Stromal cell of bone marrow (primary cell): ENCODE measurements around the gene SATB1.
"Not testable (repeated sequence)": the region's sequence is repeated elsewhere in the genome, so short reads cannot be mapped to it uniquely, and the experiment has no call there.

ENCODE experiments used
- DNase-seq: peaks from one replicate; pipeline ENCODE4 v3.0.0-alpha.2; 2012; ENCODE audit warnings: low read depth

SATB1 gene

DNA sequence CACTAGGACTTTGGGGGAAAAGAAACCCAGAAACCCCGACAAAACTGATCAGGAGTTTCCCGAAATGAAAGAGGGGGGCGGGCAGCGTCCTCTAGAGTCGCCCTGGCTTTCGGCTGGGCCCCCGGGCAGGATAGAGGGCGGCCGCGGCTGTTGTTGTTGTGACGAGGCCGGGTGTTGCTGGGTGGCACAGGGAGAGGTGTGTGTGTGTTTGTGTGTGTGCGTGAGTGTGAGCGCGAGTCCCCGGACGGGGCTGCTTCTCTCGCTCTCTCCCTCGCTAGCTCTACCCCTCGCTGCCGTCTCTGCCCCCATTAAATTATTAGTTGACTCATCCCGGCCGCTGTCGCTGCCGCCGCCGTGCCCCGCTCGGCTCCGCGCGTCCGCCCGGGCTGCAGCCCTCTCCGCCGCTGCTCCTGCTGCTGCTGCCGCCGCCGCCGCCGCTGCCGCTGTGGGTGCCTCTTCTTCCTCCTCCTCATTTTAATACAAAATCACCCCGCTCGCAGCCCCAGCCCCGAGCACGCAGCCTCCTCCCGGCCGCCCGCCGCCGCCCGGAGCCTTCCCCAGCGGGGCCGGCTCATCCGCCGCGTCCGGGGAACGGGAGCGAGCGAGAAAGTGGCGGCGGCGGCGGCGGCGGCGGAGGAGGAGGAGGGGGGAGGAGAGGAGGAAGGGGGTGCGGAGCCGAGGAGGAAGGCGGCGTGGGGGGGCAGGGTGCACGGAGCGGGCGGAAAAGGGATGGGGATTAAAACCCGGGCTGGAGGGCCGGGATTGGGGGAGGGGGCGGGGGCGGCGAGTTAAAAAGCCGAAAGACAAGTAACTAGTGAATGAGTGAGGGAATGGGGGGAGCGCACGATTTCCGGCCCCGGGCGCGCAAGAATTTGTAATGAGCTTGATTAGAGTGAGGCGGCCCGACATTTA lies at the start of gene SATB1:
Gene SATB1, minus strand, starts transcription at position 611 of the 912 bp plus-strand sequence. CDS start 4,372 bp downstream, outside the sequence.
- peak; percentile 40 for DNase-seq

DNA sequence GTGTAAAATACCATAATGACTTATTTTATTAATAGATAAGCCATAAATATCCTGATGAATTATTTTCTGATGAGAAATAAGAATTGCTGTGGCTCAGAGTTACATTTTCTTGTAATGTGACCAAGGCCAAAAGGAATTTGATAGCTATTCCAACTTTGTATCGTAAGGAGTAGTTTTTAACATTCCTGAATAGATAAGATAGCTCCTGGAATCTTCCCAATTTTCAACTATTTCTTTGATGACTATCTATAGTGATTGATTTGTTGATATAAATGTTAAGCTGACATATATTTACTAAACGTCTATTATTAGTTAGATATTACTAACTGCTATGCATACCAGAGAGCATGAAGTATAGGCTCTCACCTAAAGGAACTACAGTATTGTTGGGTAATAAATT lies 49.1 kb upstream of the SATB1 start:
- DNase-seq: no peak

DNA sequence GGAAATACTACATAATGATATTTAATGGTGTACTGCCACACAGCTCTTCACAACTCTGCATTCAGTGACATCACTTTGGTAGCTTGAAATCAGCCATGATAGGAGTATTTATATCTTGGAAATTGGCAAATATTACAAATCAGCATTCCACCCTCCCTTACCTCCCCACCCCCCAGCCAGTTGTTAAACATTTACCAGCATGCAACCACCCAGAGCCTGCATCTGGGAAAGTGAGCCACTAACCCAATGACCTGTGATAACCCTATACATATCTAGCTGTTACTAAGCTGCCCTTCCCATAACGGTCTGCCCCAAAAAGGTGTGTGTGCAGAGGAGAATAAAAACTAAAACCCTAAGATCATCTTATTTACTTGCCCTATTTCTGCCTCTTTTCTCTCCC lies 44.6 kb upstream of the SATB1 start:
- no peak for DNase-seq

DNA sequence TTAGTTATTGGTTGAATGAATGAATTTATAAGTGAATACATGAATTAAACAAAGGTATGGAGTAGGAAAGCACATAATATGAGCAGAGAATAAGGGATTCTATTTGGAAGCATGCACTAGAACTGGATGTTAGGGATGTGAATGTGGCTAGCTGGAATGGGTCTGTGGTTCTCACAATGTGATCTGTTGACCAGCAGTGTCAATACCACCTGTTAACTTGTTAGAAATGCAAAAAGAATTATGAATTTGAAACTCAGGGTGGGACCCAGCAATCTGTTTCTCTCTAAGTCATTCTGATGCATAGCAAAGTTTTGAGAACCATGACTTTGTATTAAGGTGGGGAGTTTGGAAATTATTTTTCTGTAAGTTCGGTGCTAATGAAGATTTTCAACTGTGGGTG lies 41.0 kb upstream of the SATB1 start:
- DNase-seq: no peak

DNA sequence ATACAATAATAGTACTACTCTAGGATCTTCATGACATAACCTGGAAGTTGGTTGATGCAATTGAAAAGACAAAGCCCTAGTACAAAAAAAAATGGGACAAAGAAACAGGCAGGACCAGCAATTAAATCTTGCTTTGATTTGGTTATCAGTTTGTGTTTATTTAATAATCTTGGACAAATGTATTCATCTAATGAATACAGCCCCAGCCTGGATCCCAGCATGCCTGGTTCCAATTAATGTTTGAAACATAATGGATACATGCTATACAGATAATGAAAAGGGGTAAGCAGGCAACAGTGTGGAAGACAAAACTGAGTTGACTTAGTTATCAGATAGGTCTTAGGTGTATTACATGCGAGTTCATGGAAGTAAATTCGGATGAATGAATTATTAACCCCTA lies 29.6 kb upstream of the SATB1 start:
- DNase-seq: no peak

DNA sequence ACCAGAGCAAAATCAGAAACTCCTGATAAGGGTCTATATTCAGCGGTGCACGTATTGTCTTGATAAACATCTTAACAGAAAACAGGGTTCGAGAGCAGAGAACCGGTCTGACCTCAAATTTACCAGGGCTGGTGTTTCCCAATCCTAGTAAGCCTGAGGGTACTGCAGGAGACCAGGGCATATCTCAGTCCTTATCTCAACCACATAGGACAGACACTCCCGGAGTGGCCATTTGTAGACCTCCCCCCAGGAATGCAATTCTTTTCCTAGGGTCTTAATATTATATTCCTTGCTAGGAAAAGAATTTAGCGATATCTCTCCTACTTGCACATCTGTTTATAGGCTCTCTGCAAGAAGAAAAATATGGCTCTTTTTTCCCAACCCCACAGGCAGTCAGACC lies 24.5 kb upstream of the SATB1 start:
- not testable (repeated sequence) for DNase-seq

DNA sequence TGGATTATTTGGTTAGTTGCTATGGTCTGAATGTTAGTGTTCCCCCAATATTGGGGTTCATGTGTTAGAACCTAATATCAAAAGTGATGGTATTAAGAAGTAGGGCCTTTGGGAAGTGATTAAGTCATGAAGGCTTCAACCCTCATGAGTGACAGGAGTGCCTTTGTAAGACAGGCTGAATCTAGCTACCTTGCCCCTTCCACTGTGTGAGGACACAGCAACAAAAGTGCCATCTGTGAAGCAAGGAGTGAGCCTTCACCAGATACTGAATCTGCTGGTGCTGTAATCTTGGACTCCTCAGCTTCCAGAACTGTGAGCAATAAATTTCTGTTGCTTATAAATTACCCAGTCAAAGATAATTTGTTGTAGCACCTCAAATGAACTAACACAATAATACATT lies 22.6 kb upstream of the SATB1 start:
- no peak for DNase-seq

DNA sequence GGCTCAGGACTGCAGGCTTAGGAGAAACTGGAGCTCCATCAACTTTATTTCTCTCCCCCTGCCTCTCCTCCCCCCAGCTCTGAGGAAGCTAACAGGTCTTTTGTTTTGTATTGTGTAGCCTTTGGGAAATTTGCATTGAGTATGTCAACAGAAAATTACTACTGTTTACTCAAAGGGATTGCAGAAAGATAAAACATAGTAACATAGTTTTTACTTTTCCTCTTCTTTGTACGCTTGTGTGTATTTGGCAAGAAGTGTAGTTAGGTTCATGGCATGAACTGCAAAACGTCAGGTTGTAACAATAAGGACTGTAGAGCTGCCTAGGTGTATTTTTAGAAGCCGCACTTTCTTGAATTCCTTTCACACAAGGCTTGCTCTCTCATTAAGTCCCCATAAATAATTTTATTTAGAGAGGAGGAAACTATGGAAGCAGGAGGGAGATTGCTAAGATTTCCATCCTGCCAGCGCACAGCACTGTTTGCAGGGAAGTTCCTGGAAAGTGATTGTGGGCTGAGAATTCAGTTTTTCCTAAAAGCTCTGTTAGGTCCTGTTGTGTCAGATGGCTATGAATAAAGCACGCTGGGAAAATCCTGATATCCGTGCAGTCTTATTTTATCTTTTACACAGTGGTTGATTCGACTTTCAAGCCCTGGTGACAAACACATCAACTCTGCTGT lies 21.1 kb upstream of the SATB1 start:
- DNase-seq: no peak

DNA sequence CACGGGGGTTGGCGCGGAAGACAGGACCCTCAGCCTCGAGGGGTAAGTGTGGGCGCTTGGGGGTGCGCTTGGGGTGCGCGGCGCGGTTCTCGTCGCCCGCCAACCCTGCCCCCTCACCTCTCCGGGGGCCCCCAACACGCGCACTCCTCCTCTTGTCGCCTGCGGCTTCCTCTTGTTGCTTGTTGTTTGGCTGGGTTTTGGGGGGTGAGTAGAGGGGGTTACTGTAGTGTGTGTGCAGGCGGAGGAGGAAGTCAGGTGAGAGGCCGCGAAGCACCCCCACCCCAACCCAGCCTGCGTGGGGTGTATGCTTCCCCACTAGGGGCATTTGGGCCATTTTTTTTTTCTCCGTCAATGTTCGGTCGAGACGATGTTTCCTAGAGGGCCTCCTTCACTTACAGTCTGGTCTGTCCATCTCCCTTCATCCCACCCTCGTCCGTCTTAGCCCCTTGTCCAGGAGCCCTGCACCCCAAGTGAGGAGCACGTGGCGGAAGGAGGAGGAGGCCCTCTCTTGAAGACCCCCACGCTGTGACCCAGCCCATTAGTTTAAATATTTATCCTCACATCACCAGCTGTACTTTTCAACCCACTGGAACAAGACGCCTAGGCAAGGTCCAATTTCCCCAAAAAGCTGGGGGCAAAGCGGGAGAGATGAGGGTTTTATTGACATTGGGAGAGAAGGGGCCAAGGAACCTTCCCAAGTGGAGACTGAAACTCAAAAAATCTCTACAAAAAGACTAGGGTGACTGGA lies 20.4 kb upstream of the SATB1 start:
- DNase-seq: no peak

DNA sequence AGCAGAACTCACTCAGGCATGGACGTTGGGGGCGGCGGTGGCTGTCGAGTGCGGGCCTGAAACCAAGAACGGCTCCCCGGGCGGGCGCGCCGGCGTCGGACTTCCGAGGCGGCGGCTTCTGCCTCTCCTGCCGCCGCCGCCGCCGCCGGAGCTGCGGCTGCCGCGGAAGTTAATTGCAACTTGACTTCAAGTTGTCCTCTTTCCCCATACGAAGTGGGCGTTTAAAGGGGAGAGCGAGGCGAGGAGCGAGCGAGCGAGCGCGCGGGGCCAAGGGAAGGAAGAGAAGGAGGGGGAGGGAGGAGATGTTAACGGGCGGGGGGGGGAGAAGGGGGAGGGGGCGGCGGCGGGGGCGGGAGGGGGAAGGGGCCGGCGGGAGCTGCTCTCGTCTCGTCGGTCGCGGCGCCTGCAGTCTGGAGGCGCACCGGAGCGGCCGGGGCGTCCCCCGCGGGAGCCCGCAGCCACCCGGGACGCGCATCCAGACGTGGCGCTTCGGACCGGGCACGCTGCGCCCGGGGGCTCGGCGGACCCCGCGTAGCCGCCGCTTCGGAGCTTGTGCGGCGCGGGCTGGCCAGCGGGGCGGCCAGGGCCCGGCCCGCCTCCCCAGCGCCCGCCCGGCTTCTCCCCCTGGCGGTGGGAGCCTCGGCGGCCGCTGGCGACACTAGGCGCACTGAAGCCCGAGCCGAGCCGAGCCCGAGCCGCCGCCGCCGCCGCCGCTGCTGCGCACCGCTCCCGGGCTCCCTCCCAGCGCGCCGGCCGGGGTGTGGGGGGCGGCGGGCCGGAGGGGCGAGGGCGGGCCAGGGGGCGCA lies 19.7 kb upstream of the SATB1 start:
- DNase-seq: no peak

DNA sequence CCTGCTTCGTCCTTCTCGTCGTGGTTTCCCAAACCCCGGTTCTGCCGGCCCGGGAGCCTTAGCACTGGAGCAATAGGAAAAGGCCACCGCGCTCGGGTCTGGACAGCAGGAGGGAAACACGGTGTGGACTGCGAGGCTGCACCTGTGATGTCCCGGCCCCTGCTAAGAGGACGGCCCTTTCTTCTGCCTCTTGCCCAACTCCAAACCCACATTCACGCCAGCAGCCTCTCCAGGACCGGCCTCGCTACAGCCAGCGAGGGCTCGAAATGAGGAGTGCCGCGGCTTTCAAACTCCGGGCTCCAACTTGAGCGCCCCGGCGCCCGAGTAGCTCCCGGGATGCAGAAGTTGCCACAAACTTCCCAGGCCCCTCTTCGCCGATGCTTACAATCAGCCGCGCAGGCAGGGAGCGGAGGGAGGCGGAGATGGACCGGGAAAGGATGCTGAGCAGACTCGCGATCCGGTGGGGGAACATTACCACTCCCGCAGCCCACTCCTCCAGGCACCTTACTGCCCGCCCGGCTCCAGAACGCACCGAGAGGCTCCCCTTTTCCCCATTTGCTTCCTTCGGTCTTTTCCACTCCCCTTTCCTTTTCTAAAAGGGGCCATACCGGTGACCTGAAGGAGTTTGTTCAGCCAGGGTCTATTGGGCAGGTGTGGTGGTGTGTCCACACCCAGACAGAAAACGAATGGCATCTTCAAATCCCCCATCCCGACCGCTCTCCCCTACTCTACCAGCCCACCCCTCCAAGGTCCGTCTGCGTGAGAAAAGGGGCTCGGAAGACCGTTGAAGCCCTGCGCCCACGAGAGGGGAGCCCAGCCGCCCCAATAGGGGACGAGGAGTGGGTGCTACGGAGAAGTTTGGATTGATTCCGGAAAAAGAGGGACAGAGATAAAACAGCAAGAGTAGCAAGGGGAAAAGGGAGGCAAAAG lies 18.8 kb upstream of the SATB1 start:
- no peak for DNase-seq

DNA sequence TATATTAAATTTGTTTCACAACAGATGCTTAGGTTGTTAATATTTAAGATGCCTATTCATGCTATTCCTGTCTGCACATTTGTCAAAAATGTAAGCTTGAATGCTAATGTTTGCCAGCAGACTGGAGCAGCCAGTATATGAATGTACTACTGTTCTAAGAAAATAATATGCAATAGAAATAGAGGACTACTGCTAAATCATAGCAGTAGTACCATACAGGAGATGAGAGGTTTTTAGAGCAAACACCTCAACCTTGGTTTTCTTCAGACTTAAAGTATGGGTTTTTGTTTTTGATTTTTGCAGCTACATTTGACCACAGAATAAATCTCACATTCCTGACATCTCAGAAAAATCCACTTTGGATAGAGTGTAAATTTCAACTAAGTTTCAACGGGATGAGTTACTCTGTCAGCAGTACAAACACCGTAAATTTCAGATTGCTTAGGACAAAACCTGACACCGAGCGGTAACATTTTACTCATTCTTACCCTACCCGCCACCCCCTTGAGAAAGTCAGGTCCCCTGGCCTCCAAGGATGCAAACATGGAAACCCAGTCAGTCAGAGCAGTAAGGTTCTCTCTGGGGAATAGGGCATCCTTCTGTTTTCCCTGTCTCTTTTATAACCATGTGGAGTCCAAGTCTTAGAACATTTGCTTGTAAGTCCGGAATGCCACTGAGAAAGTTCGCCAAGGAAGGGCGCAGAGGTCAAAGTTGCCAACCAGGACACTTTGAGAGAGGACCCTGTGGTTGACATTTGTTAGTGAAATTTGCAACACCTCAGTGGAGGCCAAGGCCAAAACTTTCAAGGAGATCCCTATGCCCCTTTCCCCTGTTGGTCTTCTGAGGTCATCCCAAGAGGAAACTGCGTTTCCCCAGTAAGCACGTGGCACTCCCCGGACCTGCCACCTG lies 17.9 kb upstream of the SATB1 start:
- DNase-seq: no peak

DNA sequence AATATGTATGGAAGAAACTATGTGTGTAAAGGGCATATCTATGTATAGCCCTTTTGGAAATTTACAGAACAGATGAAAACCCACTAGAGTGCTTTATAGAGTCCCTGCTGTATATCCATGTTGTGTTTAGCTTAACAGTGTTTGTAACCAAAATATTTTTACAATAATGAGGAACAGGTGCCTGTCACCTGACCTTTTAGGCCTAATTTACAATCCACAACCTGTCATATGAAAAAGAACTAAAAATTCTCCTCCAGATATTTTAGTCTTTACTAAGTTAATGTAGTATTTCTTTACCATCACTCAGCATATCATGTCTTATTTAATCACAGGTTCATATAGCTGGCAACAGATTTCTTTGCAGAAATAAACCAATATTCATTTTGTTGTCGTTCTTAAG lies 16.4 kb upstream of the SATB1 start:
- no peak for DNase-seq

DNA sequence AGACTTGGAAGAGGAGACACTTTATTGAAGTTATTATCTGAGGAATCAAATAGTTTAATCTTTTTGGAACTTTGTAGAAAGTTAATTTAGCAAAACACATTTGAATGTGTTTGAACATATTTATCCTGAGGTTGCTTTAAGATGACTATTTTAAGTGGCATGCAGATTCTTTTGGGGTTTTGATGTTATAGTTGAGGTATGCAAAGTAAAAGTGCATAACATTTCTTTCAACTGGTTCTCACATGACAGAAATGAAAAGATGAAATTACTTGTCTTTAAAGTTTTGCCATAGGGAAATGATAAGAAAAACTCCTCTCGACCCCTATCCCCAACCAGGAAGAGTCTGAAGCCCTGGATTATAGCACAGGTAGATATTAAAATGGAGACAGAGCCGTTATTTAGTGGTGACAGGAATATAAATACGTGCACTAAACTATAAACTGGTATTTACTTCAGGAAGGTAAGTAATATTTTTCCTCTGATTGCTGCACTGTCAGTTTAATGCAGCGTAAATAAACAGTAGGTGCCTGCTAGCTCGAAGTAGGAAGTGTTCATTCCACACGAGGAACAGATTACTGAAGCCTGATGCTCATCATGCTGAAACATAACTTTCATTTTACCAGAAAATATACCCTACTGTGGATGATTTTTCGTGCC lies 15.1 kb upstream of the SATB1 start:
- DNase-seq: no peak

DNA sequence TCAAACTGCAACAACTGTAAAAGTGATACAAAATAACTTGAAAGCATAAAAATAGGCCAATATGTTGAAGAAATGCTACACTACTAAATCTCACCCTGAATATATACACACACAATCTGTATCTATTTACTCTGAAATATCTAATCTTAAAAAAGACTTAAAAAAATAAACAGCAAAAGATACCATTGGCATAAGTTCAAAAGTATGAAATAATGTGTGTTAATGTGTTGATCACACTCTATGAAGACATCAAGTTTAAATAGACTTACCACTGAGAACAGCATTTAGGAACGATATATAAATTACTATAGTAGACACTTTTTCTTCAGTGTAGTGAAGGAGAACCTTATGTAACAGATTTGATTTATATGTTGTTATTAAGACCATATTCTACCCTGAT lies 14.1 kb upstream of the SATB1 start:
- DNase-seq: no peak

DNA sequence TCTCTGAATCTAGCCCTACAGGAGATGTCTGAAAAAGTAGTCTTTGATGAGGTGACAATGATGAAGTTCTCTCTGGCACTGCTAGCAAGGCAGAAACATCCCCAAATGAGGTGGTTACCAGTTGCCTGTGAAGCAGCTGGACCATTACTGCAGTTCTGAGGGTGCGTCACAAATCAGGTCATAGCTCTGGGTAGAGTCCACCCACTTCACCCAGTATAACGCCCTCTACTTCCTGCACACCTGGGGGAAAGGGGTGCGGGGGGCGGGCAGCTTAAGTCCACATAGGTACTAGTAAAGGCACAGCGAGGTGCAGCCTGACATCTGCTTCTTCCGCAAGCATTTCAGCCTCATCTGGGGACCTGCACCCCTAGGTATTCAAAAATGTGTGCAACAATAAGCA lies 13.4 kb upstream of the SATB1 start:
- no peak for DNase-seq

DNA sequence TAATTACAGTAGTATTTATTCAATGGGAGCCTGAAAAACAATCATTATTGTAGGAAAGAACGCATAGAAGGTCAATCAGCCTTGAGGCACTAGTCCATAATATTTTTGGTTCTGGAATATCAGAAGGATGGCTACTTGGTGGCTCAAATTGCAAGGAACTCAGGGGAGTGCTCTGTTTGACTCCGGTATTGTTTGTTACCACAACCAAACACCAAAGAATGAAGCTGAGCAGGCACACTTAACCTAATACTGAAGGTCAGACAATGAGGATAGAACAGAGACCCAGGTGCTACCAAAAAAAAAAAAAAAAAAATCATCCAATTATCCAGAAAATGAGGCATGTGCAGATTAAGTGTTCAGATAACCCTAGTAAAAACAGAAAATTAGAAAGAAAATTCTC lies 11.1 kb upstream of the SATB1 start:
- DNase-seq: no peak

DNA sequence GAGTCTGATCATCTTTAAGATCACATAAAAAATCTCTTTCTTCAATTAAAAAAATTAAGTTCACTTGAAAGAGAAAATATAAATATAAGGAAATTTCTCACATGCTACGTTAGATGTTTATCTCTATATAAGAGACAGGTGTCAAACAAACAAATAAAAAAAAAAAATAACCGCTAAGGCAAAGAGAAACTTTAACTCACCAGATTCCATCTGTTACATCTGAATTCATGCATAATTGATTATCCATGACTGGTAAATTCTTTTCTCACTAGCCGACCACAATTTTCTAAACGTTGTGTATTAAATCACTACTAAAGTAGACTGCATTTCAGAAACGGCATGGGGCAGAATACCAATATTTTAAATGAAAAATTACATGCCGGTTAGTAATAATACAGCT lies 9.6 kb upstream of the SATB1 start:
- no peak for DNase-seq

DNA sequence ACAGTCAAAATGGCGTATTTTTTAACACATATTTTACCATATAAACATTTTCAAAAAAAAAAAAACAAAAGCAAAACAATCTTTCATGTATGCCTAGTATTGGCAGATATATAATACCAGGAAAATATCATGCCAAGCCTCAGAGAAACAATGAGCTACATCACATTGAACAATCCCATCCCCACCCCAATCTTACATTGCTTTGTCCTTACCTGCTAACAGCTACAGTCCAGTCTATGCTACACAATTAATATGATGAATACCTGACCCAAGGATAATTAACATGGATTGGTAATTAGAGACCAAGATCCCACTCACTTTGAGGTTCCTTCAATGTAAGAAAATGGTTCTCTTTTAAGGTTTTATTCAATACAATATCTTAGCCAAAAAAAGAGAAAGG lies 7.6 kb upstream of the SATB1 start:
- no peak for DNase-seq
